IMR-90 (cell line): ENCODE results near the gene SLC4A3. TPM values are rescaled to one million over a fixed set of nuclear protein-coding genes. Genes with fewer than 3 reads are reported as not detected.

Experiments used
- ATAC-seq: fragments of 200-7000 bp; cut with Tn5 transposase; 2 replicates; pipeline ENCODE4 v1.9.1; 2020; ENCODE audit warnings: low read depth, mild to moderate bottlenecking, moderate library complexity
- BruUV-seq: library from RNA; stranded (reverse); fragments of 400-500 nt; replicated peaks from 2 replicates; lab custom pipeline; 2021; lab: Mats Ljungman, UMichigan
- CTCF ChIA-PET: fragments of 300-600 bp; formaldehyde crosslinking; extraction: SDS; loops from one replicate; lab custom pipeline; 2021; ENCODE audit warnings: antibody characterized with exemption; lab: Yijun Ruan, JAX
- POLR2A ChIA-PET: fragments of 300-600 bp; sonication (Branson Sonifier 250); formaldehyde crosslinking; loops from one replicate; lab custom pipeline; 2022; ENCODE audit warnings: antibody characterized with exemption; ENCODE audit not compliant: unreplicated experiment; lab: Charles Lee
- DNase-seq: peaks from one replicate; pipeline ENCODE4 v3.0.0; 2013
- H2AFZ ChIP-seq: replicated peaks from 2 replicates; pipeline ENCODE3; 2013; ENCODE audit warnings: low read length, mild to moderate bottlenecking; ENCODE audit not compliant: poor library complexity
- H2AK5ac ChIP-seq: 2 replicates; pipeline ENCODE4 v1.6.1; 2013; ENCODE audit warnings: low read depth, low read length, inconsistent platforms
- H2AK9ac ChIP-seq: replicated peaks from 2 replicates; pipeline ENCODE3; 2013; ENCODE audit warnings: mild to moderate bottlenecking, low read depth, low read length, moderate library complexity; ENCODE audit not compliant: poor library complexity
- H2BK120ac ChIP-seq: 2 replicates; pipeline ENCODE4 v1.6.1; 2013; ENCODE audit warnings: low read depth, low read length, inconsistent platforms
- H2BK15ac ChIP-seq: 3 replicates; pipeline ENCODE4 v1.6.1; 2013; ENCODE audit warnings: low read depth, low read length, inconsistent platforms
- H2BK20ac ChIP-seq: 2 replicates; pipeline ENCODE4 v1.6.1; 2013; ENCODE audit warnings: low read depth, mild to moderate bottlenecking, inconsistent platforms, low read length, moderate library complexity
- H2BK5ac ChIP-seq: 2 replicates; pipeline ENCODE4 v1.6.1; 2013; ENCODE audit warnings: mild to moderate bottlenecking, low read depth, low read length, inconsistent platforms; ENCODE audit not compliant: poor library complexity, severe bottlenecking
- H3K14ac ChIP-seq: replicated peaks from 2 replicates; pipeline ENCODE4 v1.6.1; 2013; ENCODE audit warnings: low read depth, low read length, inconsistent platforms
- H3K18ac ChIP-seq: 2 replicates; pipeline ENCODE4 v1.6.1; 2013; ENCODE audit warnings: low read depth, low read length, control low read depth
- H3K23ac ChIP-seq: 2 replicates; pipeline ENCODE4 v1.6.1; 2013; ENCODE audit warnings: low read depth, low read length, inconsistent platforms
- H3K27ac ChIP-seq: 2 replicates; pipeline ENCODE4 v1.5.1; 2013; ENCODE audit warnings: mild to moderate bottlenecking, control low read depth, low read length; ENCODE audit not compliant: insufficient read depth
- H3K27me3 ChIP-seq: 2 replicates; pipeline ENCODE4 v1.6.1; 2013; ENCODE audit warnings: low read length; ENCODE audit not compliant: control insufficient read depth, insufficient read depth
- H3K36me3 ChIP-seq: 2 replicates; pipeline ENCODE4 v1.6.1; 2013; ENCODE audit warnings: low read length, mixed read lengths; ENCODE audit not compliant: control insufficient read depth, insufficient read depth
- H3K4ac ChIP-seq: 2 replicates; pipeline ENCODE4 v1.6.1; 2013; ENCODE audit warnings: low read depth, low read length, inconsistent platforms
- H3K4me1 ChIP-seq: 2 replicates; pipeline ENCODE4 v1.6.1; 2013; ENCODE audit warnings: low read length, mixed read lengths; ENCODE audit not compliant: control insufficient read depth, insufficient read depth
- H3K4me2 ChIP-seq: 2 replicates; pipeline ENCODE4 v1.6.1; 2013; ENCODE audit warnings: low read depth, mild to moderate bottlenecking, control low read depth, low read length, moderate library complexity
- H3K4me3 ChIP-seq: 2 replicates; pipeline ENCODE4 v1.5.1; 2013; ENCODE audit warnings: low read depth, mild to moderate bottlenecking, control low read depth, low read length, moderate library complexity; ENCODE audit not compliant: insufficient read depth
- H3K56ac ChIP-seq: 2 replicates; pipeline ENCODE4 v1.6.1; 2013; ENCODE audit warnings: low read length, inconsistent platforms; ENCODE audit not compliant: insufficient read depth; ENCODE audit errors: extremely low read depth
- H3K79me1 ChIP-seq, 2 experiments: 2 replicates each; pipeline ENCODE4 v1.6.1; 2013; ENCODE audit warnings: low read length in 2 of 2, inconsistent platforms in 1 of 2, low read depth in 1 of 2
- H3K9ac ChIP-seq: 2 replicates; pipeline ENCODE4 v1.6.1; 2013; ENCODE audit warnings: low read depth, low read length, control low read depth
- H3K9me1 ChIP-seq: 2 replicates; pipeline ENCODE4 v1.6.1; 2013; ENCODE audit warnings: low read length, inconsistent platforms; ENCODE audit not compliant: insufficient read depth
- H3K9me3 ChIP-seq: 2 replicates; pipeline ENCODE4 v1.6.1; 2013; ENCODE audit warnings: low read length; ENCODE audit not compliant: control insufficient read depth, insufficient read depth
- H4K20me1 ChIP-seq: 2 replicates; pipeline ENCODE4 v1.6.1; 2013; ENCODE audit warnings: low read length, inconsistent platforms; ENCODE audit not compliant: insufficient read depth
- H4K5ac ChIP-seq: 2 replicates; pipeline ENCODE4 v1.6.1; 2013; ENCODE audit warnings: mild to moderate bottlenecking, low read depth, low read length, control low read depth
- H4K8ac ChIP-seq, 2 experiments: 2 replicates each; pipeline ENCODE4 v1.6.1; 2013; ENCODE audit warnings: low read depth in 2 of 2, low read length in 2 of 2, control low read depth in 1 of 2, inconsistent platforms in 1 of 2
- H4K91ac ChIP-seq: 2 replicates; pipeline ENCODE4 v1.6.1; 2013; ENCODE audit warnings: low read depth, low read length, inconsistent platforms; ENCODE audit not compliant: insufficient read depth
- CEBPB ChIP-seq: IDR thresholded peaks from 2 replicates; pipeline ENCODE4 v1.6.1; 2012; ENCODE audit warnings: low read depth, low read length, improper control_type of control experiment
- CHD1 ChIP-seq: IDR thresholded peaks from 2 replicates; pipeline ENCODE4 v1.6.1; 2012; ENCODE audit warnings: low read depth, low read length, improper control_type of control experiment
- WGBS, 2 experiments: methylation state at CpG; one replicate each; pipeline versions ENCODE4 v1.1.5 to v1.1.7; 2013; ENCODE audit warnings: missing lambda C conversion rate in 2 of 2; ENCODE audit not compliant: insufficient read length in 1 of 2; ENCODE audit errors: extremely low coverage in 2 of 2; 5-methylcytosine and 5-hydroxymethylcytosine counted together
- dilution Hi-C: fragments of 300-500 bp; cut with HindIII; formaldehyde crosslinking; loops from one replicate; pipeline ENCODE4 v1.14.3; 2018; ENCODE audit warnings: low sequenced_read_pairs; ENCODE audit not compliant: unreplicated experiment
- in situ Hi-C: fragments of 300-500 bp; cut with MboI; formaldehyde crosslinking; loops from 3 replicates; pipeline ENCODE4 v1.14.3; 2019; ENCODE audit warnings: low sequenced_read_pairs, inconsistent platforms, mixed read lengths
- intact Hi-C: fragments of 100-400 bp; cut with micrococcal nuclease; formaldehyde crosslinking; loops from 2 replicates; pipeline ENCODE4 v1.10.0; 2022
- polyA plus RNA-seq, 3 experiments: library from polyadenylated mRNA; depleted of rRNA; stranded (reverse); fragments of >200 nt; gene quantifications; 2 replicates each; pipeline ENCODE4 v1.2.3, GENCODE V29; 2012; ENCODE audit warnings: low replicate concordance in 1 of 3
- total RNA-seq: library from RNA; depleted of rRNA; stranded (reverse); fragments of >200 nt; gene quantifications from 2 replicates; pipeline ENCODE4 v1.2.3, GENCODE V29; 2012

The SLC4A3 gene
- total and polyA plus RNA-seq, 2 of the 4 experiments (the other 2 are of a cell fraction): 0.90 to 6.1 TPM

GRCh38 chr2:219688560-219689445 is 61.4 kb downstream of the SLC4A3 start:
- no TSS peak for BruUV-seq
- peak overlapping the region; percentile 34; the same call in 1 of the 2 replicates for H3K4me2 ChIP-seq
- TF ChIP-seq CHD1 (no peak), CEBPB (peak; percentile 43; the same call in 1 of the 2 replicates)
- dilution Hi-C loops: no loop called here
- ATAC-seq (peak; percentile 53), DNase-seq (peak; percentile 74)
- CTCF ChIA-PET: interaction anchor here (0.5 to 1.9 kb wide), 10 partner anchors 11 to 479 kb away, joined by 3 to 5 read pairs (median 4); no protein-coding TSS in a partner anchor
- H3K36me3 ChIP-seq: no peaks in the 10 kb centered on the region
- peaks cover 9% of the 10 kb centered on the region for H3K4me1 ChIP-seq
- H4K20me1 ChIP-seq: peaks cover 3% of the 10 kb centered on the region; the same call in 1 of the 2 replicates
- H3K79me1 ChIP-seq: no peaks in the 10 kb centered on the region
- H2AFZ ChIP-seq: peak overlapping the region; percentile 79
- peak overlapping the region; percentile 89 for H4K91ac ChIP-seq
- peak overlapping the region; percentile 33 for H2AK5ac ChIP-seq
- H2BK20ac ChIP-seq: peak overlapping the region; percentile 89
- H2BK120ac ChIP-seq: peak overlapping the region; percentile 95
- H3K9ac ChIP-seq: no peak overlapping the region
- peak overlapping the region; percentile 68 for H2BK5ac ChIP-seq
- intact Hi-C loops: loop anchor here (1.0 to 5.0 kb wide), 3 partner anchors 47 to 148 kb away; partner anchors contain the start of gene STK11IP
- peak overlapping the region; percentile 28; the same call in 1 of the 2 replicates for H4K5ac ChIP-seq
- H3K4ac ChIP-seq: peak overlapping the region; percentile 96
- POLR2A ChIA-PET: no interaction called here
- peak overlapping the region; percentile 34; the same call in 1 of the 2 replicates for H3K18ac ChIP-seq
- peak overlapping the region; percentile 70 for H3K23ac ChIP-seq
- peak overlapping the region; percentile 59; the same call in 2 of the 3 replicates for H2BK15ac ChIP-seq
- peaks cover 2% of the 10 kb centered on the region for H3K9me1 ChIP-seq
- H3K27me3 ChIP-seq: peaks cover 2% of the 10 kb centered on the region; the same call in 1 of the 2 replicates
- peak overlapping the region; percentile 20; the same call in 1 of the 2 replicates for H3K27ac ChIP-seq
- 90% methylated on average over 6 of the region's 23 CpGs; no CpG with 5 or more reads in 1 of the 2 experiments for WGBS, 2 experiments
- H2AK9ac ChIP-seq: peak overlapping the region; percentile 33
- H3K14ac ChIP-seq: peak overlapping the region; percentile 77
- H3K4me3 ChIP-seq: no peak overlapping the region
- H3K9me3 ChIP-seq: no peaks in the 10 kb centered on the region
- peak overlapping the region; percentile 62; the same call in 1 of the 2 replicates for H3K56ac ChIP-seq
- in situ Hi-C loops: loop anchor here (5.0 kb wide), 1 partner anchor 42 kb away; no protein-coding TSS in a partner anchor
- H4K8ac ChIP-seq: peak overlapping the region; percentile 42 to 94
